ENCODE data around the gene CDHR4.
"Not testable (repeated sequence)": the region's sequence is repeated elsewhere in the genome, so short reads cannot be mapped to it uniquely, and the experiment has no call there.

CDHR4 gene

DNA sequence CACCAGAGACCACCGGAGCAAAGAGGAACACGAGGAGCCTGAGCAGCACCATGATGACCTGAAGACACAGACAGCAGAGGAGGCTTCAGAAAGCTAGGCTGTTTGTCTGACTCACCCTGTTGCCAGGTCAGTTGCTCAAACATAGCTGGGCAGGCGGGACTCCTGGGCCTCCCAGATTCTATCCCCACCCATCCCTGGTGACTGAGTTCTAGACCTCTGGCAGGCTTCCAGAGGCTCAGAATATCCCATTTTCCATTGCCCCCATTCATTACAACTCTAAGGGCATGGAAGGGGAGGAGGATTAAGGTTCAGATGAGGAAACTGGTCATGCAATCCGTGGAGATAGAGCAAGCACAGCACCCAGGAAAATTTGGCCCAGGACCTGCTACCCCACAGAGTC, at the start of gene CDHR4:
Gene CDHR4 (minus strand): TSS at position 113 of the 400 bp plus-strand sequence. CDS start 61 bp downstream, at position 52.
- DNase-seq (ENCODE audit: low spot score), result peak; percentile 88

GRCh38 chr3:49845694-49846093, 46.0 kb upstream of the CDHR4 start:
- DNase-seq (ENCODE audit: low spot score), result no peak

GRCh38 chr3:49844464-49845183, 45.0 kb upstream of the CDHR4 start:
- DNase-seq (ENCODE audit: low spot score), result no peak

DNA sequence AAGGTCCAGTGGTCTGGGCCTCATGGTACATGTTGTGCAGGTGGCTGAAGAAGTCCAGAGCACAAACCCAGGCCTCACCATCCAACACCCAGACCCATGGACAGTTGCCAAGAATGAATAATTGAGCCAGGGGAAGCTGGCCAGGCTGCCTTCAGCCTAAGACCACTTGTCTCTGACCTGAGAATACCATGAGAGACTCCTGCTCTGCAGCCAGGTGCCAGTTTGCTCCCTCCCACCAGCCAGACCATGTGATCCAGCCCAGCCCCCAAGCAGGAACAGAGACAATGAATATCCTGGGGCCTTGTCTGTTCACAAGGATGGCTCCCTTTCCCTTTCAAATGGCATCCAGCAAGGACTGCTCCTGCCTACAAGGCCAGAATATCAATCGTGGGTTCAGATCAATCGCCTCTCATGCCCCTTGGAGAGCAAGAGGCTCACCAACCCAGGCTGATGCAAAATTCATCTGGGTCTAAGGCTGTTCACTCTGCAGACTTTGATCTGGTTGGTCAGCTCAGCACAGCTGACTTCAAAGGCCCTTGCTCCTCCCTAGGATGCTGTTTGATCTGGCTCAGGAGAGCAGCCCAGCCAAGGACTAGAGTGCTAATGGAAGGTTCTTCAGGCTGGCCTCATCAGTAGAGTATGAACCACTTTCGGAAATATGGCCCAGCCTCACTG, 43.3 kb upstream of the CDHR4 start:
- no peak for DNase-seq (ENCODE audit: low spot score)

DNA sequence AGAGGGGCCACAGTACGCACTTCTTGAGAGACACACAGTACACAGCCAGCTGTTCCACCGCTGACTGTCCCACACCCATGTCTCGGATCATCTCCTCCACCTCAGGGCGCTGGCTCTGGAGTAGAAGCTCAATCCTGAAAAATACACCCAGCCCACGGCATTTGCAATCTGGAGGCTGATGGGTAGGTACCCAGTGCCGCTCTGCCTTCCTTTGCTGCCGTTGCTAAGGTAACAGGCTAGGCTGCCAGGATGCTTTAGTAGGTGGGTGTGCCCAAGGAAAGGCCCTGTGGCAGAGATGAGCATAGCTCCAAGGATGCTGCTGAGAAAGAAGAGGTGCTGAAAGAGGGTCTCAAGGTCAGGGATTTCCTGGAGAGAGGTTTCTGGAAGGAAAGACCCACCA, 42.1 kb upstream of the CDHR4 start:
- no peak for DNase-seq (ENCODE audit: low spot score)

- no peak for DNase-seq (ENCODE audit: low spot score)
Observed at GRCh38 chr3:49841126-49841696, 41.5 kb upstream of the CDHR4 start.

DNA sequence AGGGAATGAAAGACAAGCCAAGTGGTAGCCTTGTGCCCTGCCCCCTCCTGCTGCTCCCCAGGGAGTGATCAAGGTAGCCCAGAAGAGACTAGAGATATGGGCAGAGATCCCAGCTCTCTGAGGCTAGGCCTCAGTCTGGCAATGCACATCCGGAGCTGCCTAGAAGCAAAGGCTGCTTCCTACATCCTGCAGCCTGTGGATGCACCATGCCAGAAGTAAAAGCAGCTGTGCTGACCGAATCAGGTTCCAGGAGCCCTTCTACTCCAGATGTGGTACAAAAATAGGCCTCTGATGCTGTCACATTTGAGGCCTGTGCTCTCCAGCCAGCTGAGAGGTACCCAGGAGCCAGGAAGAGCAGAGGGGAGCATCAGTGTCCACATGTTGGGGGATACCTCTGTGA, 40.7 kb upstream of the CDHR4 start:
- DNase-seq (ENCODE audit: low spot score), result no peak

- peak; percentile 90 for DNase-seq (ENCODE audit: low spot score)
Observed at GRCh38 chr3:49839193-49839809, 39.6 kb upstream of the CDHR4 start.

GRCh38 chr3:49831341-49831740, 31.7 kb upstream of the CDHR4 start:
- no peak for DNase-seq (ENCODE audit: low spot score)

- no peak for DNase-seq (ENCODE audit: low spot score)
Observed at GRCh38 chr3:49826016-49826415, 26.3 kb upstream of the CDHR4 start.

- DNase-seq (ENCODE audit: low spot score), result not testable (repeated sequence)
Observed at GRCh38 chr3:49823131-49823530, 23.5 kb upstream of the CDHR4 start.

GRCh38 chr3:49813497-49814174, 14.0 kb upstream of the CDHR4 start, which contains the start of gene UBA7:
TSS of gene UBA7 (minus strand) at chr3:49813953. CDS start at chr3:49813787, 166 bp downstream.
- peak; percentile 88 for DNase-seq (ENCODE audit: low spot score)

GRCh38 chr3:49812916-49813496, 13.3 kb upstream of the CDHR4 start:
- no peak for DNase-seq (ENCODE audit: low spot score)

DNA sequence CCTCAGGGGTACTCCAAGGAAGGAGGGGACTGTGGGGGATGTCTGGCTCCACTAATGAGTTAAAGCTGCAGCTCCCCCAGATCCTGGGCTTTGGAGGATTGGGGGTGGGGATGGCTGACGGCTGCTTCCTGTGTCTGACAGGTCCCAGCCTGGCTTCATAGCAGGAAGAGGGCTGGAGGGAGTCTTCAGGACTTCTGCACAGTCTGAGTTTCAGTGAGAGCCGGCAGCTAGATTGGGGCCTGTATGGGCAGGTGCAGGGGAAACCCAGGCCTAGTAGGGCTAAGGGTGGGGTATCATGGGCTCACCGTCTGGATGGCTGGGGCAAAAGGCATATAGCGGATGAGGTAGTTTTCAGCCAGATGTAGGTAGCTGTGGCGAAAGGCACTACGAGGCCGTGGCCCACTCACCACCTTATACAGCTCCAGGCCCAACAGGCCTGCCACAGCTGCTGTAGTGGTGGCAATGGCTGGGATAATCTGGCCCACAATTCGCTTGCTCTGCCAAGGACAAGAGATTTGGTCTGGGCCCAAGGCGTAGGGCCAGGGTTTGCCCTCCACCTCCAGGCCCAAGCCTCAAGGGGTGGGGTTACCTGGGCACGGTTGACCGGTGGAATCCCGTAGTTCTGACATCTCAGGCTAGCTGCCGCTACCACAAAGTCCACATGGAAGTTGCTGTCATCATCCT, 7.9 kb upstream of the CDHR4 start:
- no peak for DNase-seq (ENCODE audit: low spot score)

- no peak for DNase-seq (ENCODE audit: low spot score)
Observed at GRCh38 chr3:49806850-49807249, 7.2 kb upstream of the CDHR4 start.

- no peak for DNase-seq (ENCODE audit: low spot score)
Observed at GRCh38 chr3:49805897-49806701, 6.4 kb upstream of the CDHR4 start.

- DNase-seq (ENCODE audit: low spot score), result peak; percentile 93
Observed at GRCh38 chr3:49805367-49805782, 5.7 kb upstream of the CDHR4 start.

DNA sequence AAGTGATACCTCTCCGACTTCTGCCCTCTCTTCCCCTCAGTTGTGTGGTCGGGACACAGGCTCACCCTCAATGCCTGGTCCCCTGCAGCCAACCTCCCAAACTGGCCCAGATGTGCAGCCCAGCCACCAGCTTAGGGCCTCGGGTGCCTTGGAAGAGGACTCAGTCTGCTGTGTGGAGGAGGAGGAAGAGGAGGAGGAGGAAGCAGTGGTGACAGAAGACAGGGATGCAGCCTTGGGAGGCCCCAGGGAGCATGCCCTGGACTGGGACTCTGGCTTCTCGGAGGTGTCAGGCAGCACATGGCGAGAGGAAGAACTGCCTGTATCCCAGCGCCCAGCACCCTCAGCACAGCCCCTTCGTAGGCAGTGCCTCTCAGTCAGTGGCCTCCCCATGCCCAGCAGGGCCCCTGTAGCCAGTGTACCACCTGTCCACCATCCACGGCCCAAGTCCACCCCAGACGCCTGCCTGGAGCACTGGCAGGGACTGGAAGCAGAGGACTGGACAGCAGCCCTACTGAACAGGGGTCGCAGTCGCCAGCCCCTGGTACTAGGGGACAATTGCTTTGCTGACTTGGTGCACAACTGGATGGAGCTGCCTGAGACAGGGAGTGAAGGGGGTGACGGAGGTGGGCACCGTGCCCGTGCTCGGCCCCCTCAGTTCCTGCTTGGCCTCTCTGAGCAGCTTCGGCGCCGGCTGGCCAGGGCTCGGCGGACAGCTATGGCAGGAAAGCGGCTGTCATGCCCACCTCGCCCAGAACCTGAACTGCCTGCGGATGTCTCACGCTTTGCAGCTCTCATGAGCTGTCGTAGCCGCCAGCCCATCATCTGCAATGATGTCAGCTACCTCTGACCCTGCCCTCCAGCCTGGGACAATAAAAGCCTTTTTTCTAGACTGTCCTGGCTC, 4.7 kb upstream of the CDHR4 start:
- no peak for DNase-seq (ENCODE audit: low spot score)

DNA sequence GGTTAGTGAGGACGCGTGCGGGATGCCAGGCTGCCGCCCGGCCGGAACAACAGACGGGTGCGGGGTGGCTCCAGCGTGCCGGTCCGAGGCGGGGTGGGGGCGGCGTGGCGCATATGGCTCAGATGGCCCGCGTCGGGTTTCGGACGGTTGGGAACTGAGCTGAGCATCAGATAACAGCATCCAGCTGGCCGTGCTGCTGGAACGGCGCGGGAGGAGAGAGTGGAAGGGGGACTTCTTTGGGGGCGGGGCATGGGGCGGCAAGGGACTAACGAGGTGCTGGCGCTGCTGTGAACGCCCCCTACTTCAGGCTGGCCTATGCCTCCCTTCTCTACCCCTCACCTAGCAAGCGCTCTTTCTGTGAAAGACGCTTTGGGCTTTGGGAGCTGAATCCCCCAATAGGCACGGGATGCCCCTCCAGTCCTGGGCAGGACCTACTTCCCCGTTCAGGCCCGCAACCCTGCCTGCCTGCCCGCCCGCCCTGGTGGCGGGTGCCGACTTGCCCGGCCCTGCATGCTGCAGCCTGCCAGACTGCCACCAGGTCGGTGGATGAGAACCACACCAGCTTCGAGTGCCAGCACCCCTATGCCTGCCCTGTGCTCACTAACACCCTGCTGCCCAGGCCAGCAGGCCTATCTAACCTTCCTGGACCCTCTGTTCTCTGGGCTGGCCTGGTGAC, 3.9 kb upstream of the CDHR4 start:
- DNase-seq (ENCODE audit: low spot score), result no peak
